ENCODE results near the gene GPT2.

GPT2 gene, protein sequence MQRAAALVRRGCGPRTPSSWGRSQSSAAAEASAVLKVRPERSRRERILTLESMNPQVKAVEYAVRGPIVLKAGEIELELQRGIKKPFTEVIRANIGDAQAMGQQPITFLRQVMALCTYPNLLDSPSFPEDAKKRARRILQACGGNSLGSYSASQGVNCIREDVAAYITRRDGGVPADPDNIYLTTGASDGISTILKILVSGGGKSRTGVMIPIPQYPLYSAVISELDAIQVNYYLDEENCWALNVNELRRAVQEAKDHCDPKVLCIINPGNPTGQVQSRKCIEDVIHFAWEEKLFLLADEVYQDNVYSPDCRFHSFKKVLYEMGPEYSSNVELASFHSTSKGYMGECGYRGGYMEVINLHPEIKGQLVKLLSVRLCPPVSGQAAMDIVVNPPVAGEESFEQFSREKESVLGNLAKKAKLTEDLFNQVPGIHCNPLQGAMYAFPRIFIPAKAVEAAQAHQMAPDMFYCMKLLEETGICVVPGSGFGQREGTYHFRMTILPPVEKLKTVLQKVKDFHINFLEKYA

GRCh38 chr16:46883690-46884512 is at the start of gene GPT2:
TSS of gene GPT2 (plus strand) at chr16:46884362. CDS start at chr16:46884716, 354 bp downstream.
- H3K27me3 ChIP-seq: peaks cover 0 to 2% of the 10 kb centered on the region in 2 donors
- H3K36me3 ChIP-seq: no peaks in the 10 kb centered on the region
- TF ChIP-seq, protein P1, sequence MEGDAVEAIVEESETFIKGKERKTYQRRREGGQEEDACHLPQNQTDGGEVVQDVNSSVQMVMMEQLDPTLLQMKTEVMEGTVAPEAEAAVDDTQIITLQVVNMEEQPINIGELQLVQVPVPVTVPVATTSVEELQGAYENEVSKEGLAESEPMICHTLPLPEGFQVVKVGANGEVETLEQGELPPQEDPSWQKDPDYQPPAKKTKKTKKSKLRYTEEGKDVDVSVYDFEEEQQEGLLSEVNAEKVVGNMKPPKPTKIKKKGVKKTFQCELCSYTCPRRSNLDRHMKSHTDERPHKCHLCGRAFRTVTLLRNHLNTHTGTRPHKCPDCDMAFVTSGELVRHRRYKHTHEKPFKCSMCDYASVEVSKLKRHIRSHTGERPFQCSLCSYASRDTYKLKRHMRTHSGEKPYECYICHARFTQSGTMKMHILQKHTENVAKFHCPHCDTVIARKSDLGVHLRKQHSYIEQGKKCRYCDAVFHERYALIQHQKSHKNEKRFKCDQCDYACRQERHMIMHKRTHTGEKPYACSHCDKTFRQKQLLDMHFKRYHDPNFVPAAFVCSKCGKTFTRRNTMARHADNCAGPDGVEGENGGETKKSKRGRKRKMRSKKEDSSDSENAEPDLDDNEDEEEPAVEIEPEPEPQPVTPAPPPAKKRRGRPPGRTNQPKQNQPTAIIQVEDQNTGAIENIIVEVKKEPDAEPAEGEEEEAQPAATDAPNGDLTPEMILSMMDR (IDR thresholded peaks at IDR 0.05): peak; percentile 11 to 32
- H3K4me1 ChIP-seq: peaks cover 0 to 10% (median 3%) of the 10 kb centered on the region in 4 donors
- intact Hi-C loops (cut with DNase I; ENCODE audit: low total_unique reads): loop anchor here (5.0 kb wide), 2 partner anchors 88 to 197 kb away; partner anchors contain the start of genes DNAJA2, ORC6 and VPS35
- peak within 1 kb of the TSS; percentile 75 to 77 for H3K4me3 ChIP-seq
- DNase-seq: peak; percentile 98
- H3K9me3 ChIP-seq: no peaks in the 10 kb centered on the region
- peak within 1 kb of the TSS; percentile 41 to 45 for H3K27ac ChIP-seq

- intact Hi-C loops (cut with DNase I; ENCODE audit: low total_unique reads): no loop called here
- TF ChIP-seq, protein P1 (IDR thresholded peaks at IDR 0.05): no peak
- DNase-seq: no peak
Measured at GRCh38 chr16:46836534-46837530, 47.3 kb upstream of the GPT2 start.

GRCh38 chr16:46839986-46840443 is 44.1 kb upstream of the GPT2 start:
- Histone ChIP-seq H3K4me3 (no peak overlapping the region), H3K4me1 (no peaks in the 10 kb centered on the region), H3K36me3 (no peaks in the 10 kb centered on the region), H3K9me3 (no peaks in the 10 kb centered on the region), H3K27ac (no peak overlapping the region), H3K27me3 (peaks cover 0 to 14% of the 10 kb centered on the region in 2 donors)
- no peak for DNase-seq
- intact Hi-C loops (cut with DNase I; ENCODE audit: low total_unique reads): no loop called here
- TF ChIP-seq, protein P1 (IDR thresholded peaks at IDR 0.05): no peak

More at GRCh38 chr16:46836534-46837530, 47.3 kb upstream of the GPT2 start:
- Histone ChIP-seq H3K27ac (no peak overlapping the region), H3K9me3 (no peaks in the 10 kb centered on the region), H3K36me3 (no peaks in the 10 kb centered on the region), H3K27me3 (no peaks in the 10 kb centered on the region), H3K4me1 (peaks cover 0 to 1% (median 0%) of the 10 kb centered on the region in 4 donors), H3K4me3 (no peak overlapping the region)

GRCh38 chr16:46842192-46842895 is 41.8 kb upstream of the GPT2 start:
- DNase-seq: no peak
- intact Hi-C loops (cut with DNase I; ENCODE audit: low total_unique reads): no loop called here

More at GRCh38 chr16:46842192-46842895, 41.8 kb upstream of the GPT2 start:
- Histone ChIP-seq H3K36me3 (no peaks in the 10 kb centered on the region), H3K27me3 (peaks cover 0 to 21% of the 10 kb centered on the region in 2 donors), H3K27ac (no peak overlapping the region), H3K4me3 (no peak overlapping the region), H3K4me1 (no peaks in the 10 kb centered on the region), H3K9me3 (no peaks in the 10 kb centered on the region)
- TF ChIP-seq, protein P1 (IDR thresholded peaks at IDR 0.05): no peak

Data from tibial artery (tissue), 4 donors.